Pancreas (tissue), 10 donors: ENCODE results near the gene ACAD11. TPM values are rescaled to one million over a fixed set of nuclear protein-coding genes. Genes with fewer than 3 reads are reported as not detected.

Experiments
- ATAC-seq, 4 donors: fragments of 200-7000 bp; cut with Tn5 transposase; one replicate each; pipeline versions ENCODE4 v1.8.0 to v1.9.1; 2020; ENCODE audit warnings: mild to moderate bottlenecking in 4 of 4, moderate library complexity in 4 of 4
- DNase-seq, 6 donors: peaks; one replicate each; pipeline ENCODE4 v3.0.0-alpha.2; 2020
- FAIRE-seq: peaks from 2 replicates; lab custom pipeline; 2012; peaks lifted over from hg19 to GRCh38; lab: Jason Lieb, UNC
- H3K27ac ChIP-seq, 4 donors: fragments of 200-600 bp; sonication (generic); 1 replicate in 3 of 4; 2 replicates in 1 of 4; pipeline versions ENCODE4 v1.5.0 to v1.8.0; 2020
- H3K27me3 ChIP-seq, 4 donors: fragments of 200-600 bp; one replicate each; pipeline ENCODE4 v1.8.0; 2021
- H3K36me3 ChIP-seq, 3 donors: fragments of 200-600 bp; sonication (generic) in 1 of 3; one replicate each; pipeline versions ENCODE4 v1.5.0 to v1.8.0; 2020 to 2021
- H3K4me1 ChIP-seq, 3 donors: fragments of 200-600 bp; one replicate each; pipeline ENCODE4 v1.8.0; 2021
- H3K4me3 ChIP-seq, 4 donors: fragments of 200-600 bp; sonication (generic) in 2 of 4; one replicate each; pipeline versions ENCODE4 v1.5.0 to v1.8.0; 2020 to 2021
- H3K9me3 ChIP-seq, 4 donors: fragments of 200-600 bp; one replicate each; pipeline ENCODE4 v1.8.0; 2021
- CTCF ChIP-seq, 4 donors: fragments of 200-600 bp; sonication (generic) in 3 of 4; IDR thresholded peaks; one replicate each; pipeline versions ENCODE4 v1.5.0 to v1.8.0; 2021; ENCODE audit warnings: antibody characterized with exemption in 4 of 4
- WGBS, 2 donors: extraction: QIAGEN DNeasy Blood & Tissue Kit; methylation state at CpG; one replicate each; pipeline ENCODE4 v1.1.7; 2013; 5-methylcytosine and 5-hydroxymethylcytosine counted together
- intact Hi-C, 3 donors: fragments of 100-400 bp; cut with DNase I; formaldehyde crosslinking; loops; one replicate each; pipeline versions ENCODE4 v1.11.1 to v1.14.2; 2022
- polyA plus RNA-seq, 2 donors: library from polyadenylated mRNA; stranded (reverse); fragments of 200-250 nt; gene quantifications; one replicate each; pipeline ENCODE4 v1.2.3, GENCODE V29; 2013
- total RNA-seq, 6 donors: library from RNA; stranded (reverse); fragmentation: NEBNext Ultra II Directional in 4 of 6; extraction: Animal tissue kit (Norgen Biotek cat#: 25700) in 4 of 6; gene quantifications; one replicate each; pipeline versions ENCODE4 v1.2.1 to v1.2.4, GENCODE V29; 2021 to 2023
- donor health status: healthy with polysubstance abuse.
- donor health status: DM: no; HTN: no; CAD: no; lungs with moderate emphysema.
- donor health status: DM: no; HTN: no; CAD: no.
- donor health status: control.
- donor health status: control.
- donor health status: Bipolar disorder and iron deficiency.
- donor health status: DM: yes; HTN: yes; CAD: no.
- donor health status: DM: no; HTN: no; CAD: no.
- donor health status: DM: no; HTN: no; CAD: no.
- donor health status: DM: yes; HTN: yes; CAD: no.

The ACAD11 gene
- total and polyA plus RNA-seq, 8 donors = 6.6 to 31.7 (median 12.4) TPM

GRCh38 chr3:132682201-132682600 lies 22.6 kb upstream of the ACAD11 start:
- no peak overlapping the region for H3K27ac ChIP-seq
- FAIRE-seq (no peak), ATAC-seq (no peak), DNase-seq (no peak)
- intact Hi-C loops = no loop called here
- H3K4me1 ChIP-seq = no peaks in the 10 kb centered on the region
- H3K4me3 ChIP-seq = no peak overlapping the region
- no peak for TF ChIP-seq CTCF (IDR thresholded peaks at IDR 0.05)
- peaks cover 0 to 8% (median 6%) of the 10 kb centered on the region in 3 donors for H3K36me3 ChIP-seq
- H3K27me3 ChIP-seq = no peaks in the 10 kb centered on the region
- no peaks in the 10 kb centered on the region for H3K9me3 ChIP-seq

GRCh38 chr3:132681421-132681820 lies 21.8 kb upstream of the ACAD11 start:
- TF ChIP-seq CTCF (IDR thresholded peaks at IDR 0.05) = no peak
- Histone ChIP-seq H3K4me3 (no peak overlapping the region), H3K27ac (no peak overlapping the region), H3K36me3 (peaks cover 0 to 12% (median 6%) of the 10 kb centered on the region in 3 donors), H3K27me3 (no peaks in the 10 kb centered on the region), H3K9me3 (no peaks in the 10 kb centered on the region), H3K4me1 (no peaks in the 10 kb centered on the region)
- WGBS, 2 donors = 95 to 98% methylated on average over 3 of the region's 3 CpGs
- ATAC-seq = no peak
- DNase-seq = no peak
- intact Hi-C loops = no loop called here
- FAIRE-seq = no peak

- intact Hi-C loops = no loop called here
- Histone ChIP-seq H3K27me3 (no peaks in the 10 kb centered on the region), H3K4me3 (no peak overlapping the region), H3K4me1 (no peaks in the 10 kb centered on the region), H3K36me3 (peaks cover 0 to 22% (median 9%) of the 10 kb centered on the region in 3 donors), H3K9me3 (no peaks in the 10 kb centered on the region), H3K27ac (no peak overlapping the region)
- FAIRE-seq = no peak
- TF ChIP-seq CTCF (IDR thresholded peaks at IDR 0.05) = no peak
- 63 to 69% methylated on average over 5 of the region's 5 CpGs for WGBS, 2 donors
- DNase-seq = no peak
- ATAC-seq = peak in 1 of 4 donors; percentile 39
These were observed 20.3 kb upstream of the ACAD11 start for GRCh38 chr3:132679911-132680310.

GRCh38 chr3:132675408-132675807 lies 15.8 kb upstream of the ACAD11 start:
- Histone ChIP-seq H3K4me1 (peaks cover 0 to 5% (median 0%) of the 10 kb centered on the region in 3 donors), H3K27me3 (no peaks in the 10 kb centered on the region)
- intact Hi-C loops = no loop called here

More at GRCh38 chr3:132675408-132675807, 15.8 kb upstream of the ACAD11 start:
- no peak for ATAC-seq
- FAIRE-seq = no peak
- H3K4me3 ChIP-seq = no peak overlapping the region
- H3K36me3 ChIP-seq = peaks cover 0 to 53% (median 13%) of the 10 kb centered on the region in 3 donors
- no peak for DNase-seq
- no peak for TF ChIP-seq CTCF (IDR thresholded peaks at IDR 0.05)
- no peak overlapping the region for H3K27ac ChIP-seq
- H3K9me3 ChIP-seq = no peaks in the 10 kb centered on the region
